M059J (cell line): ENCODE data around the gene APBB2. TPM values are rescaled to one million over a fixed set of nuclear protein-coding genes. Genes with fewer than 3 reads are reported as not detected.

Experiments used
- DNase-seq: peaks from one replicate; pipeline ENCODE4 v3.0.0-alpha.2; 2012; ENCODE audit warnings: low read depth
- total RNA-seq: library from RNA; depleted of rRNA; stranded (reverse); fragments of >200 nt; shearing (Covaris generic); gene quantifications from 2 replicates; pipeline ENCODE4 v1.2.3, GENCODE V29; 2014; rRNA removed

APBB2 gene
- 44.7 and 81.9 TPM in 2 replicates for total RNA-seq

- DNase-seq = peak; percentile 97
These were observed at the start of gene APBB2 for GRCh38 chr4:41214136-41214824. Gene APBB2 (minus strand): TSS chr4:41214542. CDS start chr4:41033254, 181,288 bp downstream.

- no peak for DNase-seq
These were observed 47.9 kb upstream of the APBB2 start for GRCh38 chr4:41262198-41262597.

- no peak for DNase-seq
These were observed 45.9 kb upstream of the APBB2 start for GRCh38 chr4:41260116-41260733.

- peak; percentile 84 for DNase-seq
These were observed 44.4 kb upstream of the APBB2 start for GRCh38 chr4:41258783-41259182.

GRCh38 chr4:41257906-41258305, 43.6 kb upstream of the APBB2 start:
- no peak for DNase-seq

- peak; percentile 69 for DNase-seq
These were observed 43.0 kb upstream of the APBB2 start for GRCh38 chr4:41257257-41257901.

GRCh38 chr4:41256740-41257256, 42.5 kb upstream of the APBB2 start, which contains the start of gene UCHL1:
Gene UCHL1 (plus strand): TSS chr4:41256928. CDS start chr4:41256977, 49 bp downstream.
- DNase-seq = peak; percentile 79

GRCh38 chr4:41256131-41256739, 41.9 kb upstream of the APBB2 start:
- peak; percentile 37 for DNase-seq

GRCh38 chr4:41245983-41246382, 31.6 kb upstream of the APBB2 start:
- DNase-seq = no peak

GRCh38 chr4:41241919-41242318, 27.6 kb upstream of the APBB2 start:
- no peak for DNase-seq

- no peak for DNase-seq
These were observed 22.2 kb upstream of the APBB2 start for GRCh38 chr4:41236508-41236907.

GRCh38 chr4:41236032-41236431, 21.7 kb upstream of the APBB2 start:
- no peak for DNase-seq

GRCh38 chr4:41232856-41233255, 18.5 kb upstream of the APBB2 start:
- no peak for DNase-seq

- no peak for DNase-seq
These were observed 18.1 kb upstream of the APBB2 start for GRCh38 chr4:41232406-41232805.

GRCh38 chr4:41227902-41228301, 13.6 kb upstream of the APBB2 start:
- no peak for DNase-seq

GRCh38 chr4:41221850-41222645, 7.7 kb upstream of the APBB2 start:
- no peak for DNase-seq

GRCh38 chr4:41219421-41219950, 5.1 kb upstream of the APBB2 start:
- DNase-seq = no peak

- DNase-seq = no peak
These were observed 4.4 kb upstream of the APBB2 start for GRCh38 chr4:41218703-41219102.

GRCh38 chr4:41217374-41217773, 3.0 kb upstream of the APBB2 start:
- DNase-seq = no peak

- no peak for DNase-seq
These were observed 2.6 kb upstream of the APBB2 start for GRCh38 chr4:41217020-41217333.

- peak; percentile 79 for DNase-seq
These were observed 2.1 kb upstream of the APBB2 start for GRCh38 chr4:41216294-41217019.
